Measurements from ENCODE around the gene COQ3.

Gene COQ3

DNA sequence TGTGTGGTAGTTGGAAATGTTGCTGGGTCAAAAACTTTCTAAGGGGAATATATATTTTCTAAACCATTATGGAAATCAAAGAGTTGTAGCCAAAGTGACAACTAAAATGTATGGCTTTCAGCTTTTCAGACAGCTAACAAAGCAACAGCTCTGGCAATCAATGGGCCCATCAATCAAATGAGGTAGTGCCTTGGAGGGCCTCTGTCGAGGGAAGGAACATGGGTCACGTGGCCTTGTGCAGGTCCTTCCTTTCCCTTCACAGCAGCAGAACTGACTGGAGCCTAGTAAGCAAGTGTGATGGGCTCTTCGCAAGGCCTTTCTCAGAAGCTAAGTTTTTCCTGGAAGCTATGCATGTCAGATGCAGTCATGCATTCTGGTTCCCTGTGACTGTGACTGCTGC lies 62.5 kb downstream of the COQ3 start:
- no peak for DNase-seq (ENCODE audit: low spot score)

DNA sequence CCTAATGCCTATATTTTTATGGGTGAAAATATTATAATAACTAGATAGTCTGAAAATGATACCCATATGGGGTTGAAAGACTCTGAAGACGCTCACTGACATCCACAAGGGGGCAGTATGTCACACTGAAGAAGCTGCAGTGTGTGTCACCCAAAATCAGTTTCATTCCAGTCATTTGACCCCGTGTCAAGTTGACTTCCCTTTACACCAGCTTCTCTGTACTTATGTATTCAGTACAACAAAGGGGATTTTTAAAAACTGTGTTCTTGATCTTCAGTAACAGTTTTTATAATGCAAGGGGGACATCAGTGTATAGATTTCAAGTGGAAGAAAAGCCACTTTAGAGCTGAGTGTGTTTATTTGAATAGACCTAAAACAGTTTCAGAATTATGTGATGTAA lies 63.8 kb downstream of the COQ3 start:
- peak; percentile 62 for DNase-seq (ENCODE audit: low spot score)

GRCh38 chr6:99324996-99325395 lies 69.0 kb downstream of the COQ3 start:
- no peak for DNase-seq (ENCODE audit: low spot score)
